ENCODE data around the gene APIP.

Gene APIP

DNA sequence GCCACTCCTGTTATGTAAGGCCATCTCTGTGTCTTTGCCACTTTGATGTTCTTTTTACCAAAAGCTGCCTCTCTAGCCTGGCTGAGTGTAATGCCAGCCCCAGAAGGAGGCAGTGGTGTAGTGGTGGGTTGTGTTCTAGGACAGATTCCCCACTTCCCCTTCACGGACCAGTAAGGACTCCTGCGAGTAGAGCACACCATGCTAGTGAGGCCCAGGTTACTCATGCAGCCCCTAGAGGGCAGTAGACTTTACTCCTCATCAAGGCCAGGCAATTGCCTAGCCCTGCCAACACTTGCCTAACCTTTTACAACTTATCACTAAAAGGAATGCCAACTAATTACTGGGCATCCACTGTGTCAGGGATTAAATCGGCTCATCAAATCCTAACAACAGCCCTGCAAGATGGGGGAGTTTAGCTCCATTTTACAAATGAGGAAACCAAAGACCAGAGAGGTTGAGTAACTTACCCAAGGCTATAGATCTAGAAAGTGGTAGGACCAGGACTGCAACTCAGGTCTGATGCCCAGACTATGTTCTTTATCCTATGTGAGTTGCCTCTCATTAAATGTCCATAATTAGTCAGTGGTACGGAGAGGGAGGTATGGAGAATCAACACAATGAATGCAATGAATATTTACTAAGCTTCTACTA, 75.3 kb downstream of the APIP start:
- peak in 1 of 2 donors; percentile 1 for DNase-seq (ENCODE audit: low read depth in 2 of 2)

DNA sequence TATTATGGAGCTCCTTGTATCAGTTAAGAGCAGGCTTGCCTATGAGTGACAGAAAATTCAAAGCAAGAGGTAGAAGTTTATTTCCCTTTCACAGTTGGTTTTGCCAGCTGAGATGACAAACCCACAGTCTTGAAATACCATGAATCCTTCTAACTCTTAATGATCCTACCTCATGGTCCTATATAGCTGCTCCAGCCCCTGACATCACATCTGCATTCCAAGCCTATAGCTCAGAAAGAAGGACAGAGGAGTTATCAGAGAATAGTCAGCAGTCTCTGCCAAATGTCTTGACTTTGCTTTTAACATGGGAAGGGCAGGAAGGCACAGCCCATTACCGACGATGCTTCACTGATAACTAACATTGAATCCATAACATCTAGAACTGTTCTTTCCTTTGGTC, 76.2 kb downstream of the APIP start:
- DNase-seq (ENCODE audit: low read depth in 2 of 2), result no peak

- no peak for DNase-seq (ENCODE audit: low read depth in 2 of 2)
These were observed 79.0 kb downstream of the APIP start for GRCh38 chr11:34836958-34837856.

DNA sequence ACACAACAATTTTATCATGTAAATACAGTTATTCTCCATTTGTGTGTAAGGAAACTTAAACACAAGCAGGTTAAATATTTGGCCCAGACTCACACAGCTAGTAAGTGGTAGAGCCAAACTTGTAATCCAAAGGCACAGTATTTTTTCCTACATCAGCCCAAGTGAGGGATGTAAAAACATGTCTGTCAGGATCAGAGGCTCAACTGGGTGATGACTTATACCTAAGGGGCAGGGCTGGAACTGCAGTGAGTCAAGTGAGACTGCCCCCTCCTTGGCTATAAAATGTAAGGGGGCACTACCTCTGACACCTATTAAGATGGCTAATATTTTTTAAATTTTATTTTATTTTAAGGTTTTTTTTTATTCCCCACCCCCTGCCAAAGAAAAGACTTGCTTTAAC, 82.6 kb downstream of the APIP start:
- no peak for DNase-seq (ENCODE audit: low read depth in 2 of 2)
